GM12874 (cell line): ENCODE results near the gene SND1.

Experiments
- TF ChIP-seq, protein P1 (sequence below): IDR thresholded peaks from 2 replicates; pipeline ENCODE4 v1.5.1; 2011; ENCODE audit warnings: low read depth, mild to moderate bottlenecking, control low read depth, low read length, moderate library complexity; ENCODE audit not compliant: insufficient read depth

Gene SND1

DNA sequence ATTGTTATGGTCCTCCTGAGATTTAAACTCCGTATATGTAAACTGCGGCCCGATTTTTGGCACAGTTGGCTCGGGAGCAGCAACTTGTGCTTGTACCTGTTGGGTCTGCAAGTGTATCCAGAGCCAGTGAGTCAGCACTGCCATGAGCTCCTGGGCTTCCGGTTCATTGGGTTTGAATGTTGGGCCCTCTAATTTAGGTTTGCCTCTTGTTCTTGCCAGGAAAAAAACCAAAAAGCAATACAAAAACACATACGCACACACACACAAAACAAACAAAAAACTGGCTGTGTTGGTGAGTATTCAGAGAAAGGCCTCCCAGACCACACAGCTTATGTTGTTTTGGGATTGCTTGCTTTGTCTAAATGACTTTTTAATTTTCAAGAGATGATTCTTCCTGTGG lies 26.3 kb downstream of the SND1 start:
- TF ChIP-seq, protein P1, sequence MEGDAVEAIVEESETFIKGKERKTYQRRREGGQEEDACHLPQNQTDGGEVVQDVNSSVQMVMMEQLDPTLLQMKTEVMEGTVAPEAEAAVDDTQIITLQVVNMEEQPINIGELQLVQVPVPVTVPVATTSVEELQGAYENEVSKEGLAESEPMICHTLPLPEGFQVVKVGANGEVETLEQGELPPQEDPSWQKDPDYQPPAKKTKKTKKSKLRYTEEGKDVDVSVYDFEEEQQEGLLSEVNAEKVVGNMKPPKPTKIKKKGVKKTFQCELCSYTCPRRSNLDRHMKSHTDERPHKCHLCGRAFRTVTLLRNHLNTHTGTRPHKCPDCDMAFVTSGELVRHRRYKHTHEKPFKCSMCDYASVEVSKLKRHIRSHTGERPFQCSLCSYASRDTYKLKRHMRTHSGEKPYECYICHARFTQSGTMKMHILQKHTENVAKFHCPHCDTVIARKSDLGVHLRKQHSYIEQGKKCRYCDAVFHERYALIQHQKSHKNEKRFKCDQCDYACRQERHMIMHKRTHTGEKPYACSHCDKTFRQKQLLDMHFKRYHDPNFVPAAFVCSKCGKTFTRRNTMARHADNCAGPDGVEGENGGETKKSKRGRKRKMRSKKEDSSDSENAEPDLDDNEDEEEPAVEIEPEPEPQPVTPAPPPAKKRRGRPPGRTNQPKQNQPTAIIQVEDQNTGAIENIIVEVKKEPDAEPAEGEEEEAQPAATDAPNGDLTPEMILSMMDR = no peak

DNA sequence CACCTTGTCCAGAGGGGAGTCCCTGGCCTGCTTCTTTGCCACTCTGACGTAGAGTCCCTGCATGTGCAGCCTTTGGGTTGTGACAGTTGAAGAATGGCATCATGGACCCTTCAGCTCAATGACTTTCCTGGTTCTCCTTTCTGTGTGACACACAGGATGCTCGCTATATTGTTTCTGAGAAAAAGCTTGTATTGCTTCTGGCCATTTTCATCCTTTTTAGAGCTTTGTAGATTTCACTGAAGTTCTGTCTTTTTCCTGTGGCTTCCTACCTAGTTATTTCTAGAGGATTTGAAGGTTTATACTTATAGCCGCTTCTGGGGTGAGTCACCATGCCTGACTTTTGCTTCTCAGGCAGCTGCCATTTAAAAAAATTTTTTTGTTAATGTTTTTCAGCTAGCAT lies 27.0 kb downstream of the SND1 start:
- TF ChIP-seq, protein P1 = no peak

DNA sequence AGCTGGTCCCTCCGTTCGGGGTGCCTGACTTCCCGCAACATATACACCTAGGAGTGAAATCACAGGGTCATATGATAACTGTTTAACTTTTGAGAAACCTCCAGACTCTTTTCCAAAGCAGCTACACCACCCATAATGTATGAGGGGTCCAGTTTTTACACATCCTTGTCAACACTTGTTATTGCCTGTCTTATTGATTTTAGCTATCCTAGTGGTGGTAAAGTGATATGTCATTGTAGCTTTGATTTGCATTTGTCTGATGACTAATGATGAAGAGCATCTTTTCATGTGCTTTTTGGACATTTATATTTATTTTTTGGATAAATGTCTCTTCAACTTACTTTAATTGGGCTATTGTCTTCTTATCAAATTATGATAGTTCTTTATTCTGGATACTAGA lies 29.0 kb downstream of the SND1 start:
- TF ChIP-seq, protein P1 = no peak

DNA sequence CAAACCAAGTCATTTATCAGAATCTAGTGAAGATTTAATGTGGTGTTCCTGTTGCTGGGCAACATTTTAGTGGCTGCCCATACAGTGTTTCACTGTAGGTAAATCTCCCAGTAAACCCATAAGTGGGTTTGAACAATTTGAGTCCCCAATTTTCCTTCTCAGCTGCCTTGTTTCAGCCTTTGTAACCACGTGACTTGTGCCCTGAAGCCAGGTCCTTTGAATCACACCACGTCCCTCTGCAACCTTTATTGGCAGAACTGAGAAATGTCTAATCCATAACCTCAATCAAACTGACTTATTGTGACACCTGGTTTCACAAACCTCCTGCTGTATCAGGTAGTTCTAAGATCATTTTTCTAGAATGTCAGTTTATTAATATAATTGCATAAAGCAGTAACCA lies 30.1 kb downstream of the SND1 start:
- TF ChIP-seq, protein P1 = no peak

DNA sequence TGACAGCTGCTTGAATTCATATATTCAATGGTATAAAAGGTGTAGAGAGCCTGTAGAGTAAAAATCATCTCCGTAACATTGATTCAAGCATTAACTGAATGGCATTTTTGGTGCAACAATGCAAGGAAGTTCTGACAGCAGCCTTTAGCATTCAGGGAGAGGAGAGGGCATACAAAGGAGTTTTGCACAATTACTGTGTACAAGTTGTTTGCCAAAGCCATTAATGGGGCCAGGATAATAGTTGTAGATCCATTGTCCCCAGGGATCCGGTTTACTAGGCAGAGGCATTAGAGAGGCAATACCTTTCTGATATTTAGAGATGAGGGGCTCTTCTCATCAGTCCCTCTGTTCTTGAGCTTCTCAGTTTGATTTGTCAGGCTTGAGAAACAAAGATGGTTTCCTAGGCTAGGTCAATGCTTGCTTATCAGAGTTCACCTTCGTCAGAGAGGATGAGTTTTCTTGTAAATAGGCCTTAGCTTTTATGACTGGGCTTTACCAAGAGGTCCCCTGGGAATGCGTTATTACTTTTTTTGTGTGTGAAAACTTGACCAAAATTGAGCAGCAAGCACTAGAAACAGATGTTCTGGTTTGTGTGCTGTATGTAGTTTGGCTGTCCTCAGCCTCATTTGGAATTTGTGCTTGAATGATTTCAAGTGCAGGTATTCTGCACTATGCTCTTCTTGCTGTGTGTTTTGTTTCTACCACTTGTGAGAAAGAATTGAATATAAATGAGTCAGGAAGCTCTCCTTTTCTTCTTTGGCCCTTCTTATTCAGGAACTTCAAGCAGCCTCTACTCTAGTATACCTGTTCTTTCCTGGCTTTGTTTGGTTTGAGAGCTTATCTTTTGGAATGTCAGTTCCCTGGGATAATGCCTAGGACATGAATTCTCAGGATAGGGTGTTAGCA lies 32.0 kb downstream of the SND1 start:
- TF ChIP-seq, protein P1 = no peak

DNA sequence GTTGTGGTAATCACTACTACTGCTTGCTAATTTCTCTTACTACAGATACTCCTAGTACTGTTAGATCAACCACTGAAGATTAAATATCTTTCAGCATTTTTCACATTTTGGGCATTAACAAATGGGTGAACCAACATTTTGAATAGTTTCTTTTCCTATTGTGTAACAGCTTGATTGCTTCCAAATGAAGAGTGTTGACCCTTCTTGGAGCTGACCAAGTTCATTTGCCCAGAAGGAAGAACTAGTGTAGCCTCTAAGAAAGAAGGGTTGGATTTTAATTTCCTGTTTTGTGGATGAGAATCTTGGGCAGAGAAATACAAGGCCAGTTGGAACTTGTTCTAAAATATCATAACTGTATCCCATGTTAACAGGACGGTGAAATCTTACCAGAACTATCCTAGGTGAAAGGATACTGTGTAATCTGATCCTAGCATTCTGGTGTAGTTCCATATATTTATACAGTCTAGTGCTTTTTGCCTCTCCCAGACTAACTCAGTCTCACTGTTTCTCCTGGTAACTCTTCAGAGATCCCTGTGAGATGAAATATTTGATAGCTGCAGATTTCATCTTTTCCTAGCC lies 37.3 kb downstream of the SND1 start:
- TF ChIP-seq, protein P1 = no peak

DNA sequence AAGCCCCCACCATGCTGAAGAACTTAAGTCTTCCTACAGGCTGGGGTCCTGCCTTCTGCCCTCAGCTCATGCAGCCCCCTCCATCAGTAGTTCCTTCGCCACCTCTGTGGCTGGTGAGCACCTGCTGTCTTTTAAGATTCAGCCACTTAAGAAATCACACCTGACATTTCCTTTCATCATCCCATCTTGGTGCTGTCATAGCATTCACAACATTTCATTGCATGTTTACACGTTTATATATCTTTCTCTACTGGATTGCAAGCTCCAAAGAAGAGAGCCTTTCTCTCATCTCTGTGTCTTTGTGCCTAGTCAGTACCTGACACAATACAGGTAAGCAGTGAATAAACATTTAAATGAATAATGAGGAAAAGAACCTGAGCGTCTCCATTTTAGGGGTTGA lies 38.3 kb downstream of the SND1 start:
- TF ChIP-seq, protein P1 = no peak
